HG03103 (cell line): ENCODE results near the gene KRT13.

ENCODE experiments used
- ATAC-seq: cut with Tn5 transposase; IDR thresholded peaks from one replicate; pipeline ENCODE4 v1.9.1; 2021; ENCODE audit warnings: low read depth; ENCODE audit not compliant: unreplicated experiment

KRT13 gene

GRCh38 chr17:41498276-41498675 is 7.1 kb downstream of the KRT13 start:
- no peak for ATAC-seq

- no peak for ATAC-seq
Observed at GRCh38 chr17:41496803-41497484, 8.5 kb downstream of the KRT13 start.

- no peak for ATAC-seq
Observed at GRCh38 chr17:41494524-41494923, 10.9 kb downstream of the KRT13 start.

- no peak for ATAC-seq
Observed at GRCh38 chr17:41492771-41493170, 12.6 kb downstream of the KRT13 start.

- no peak for ATAC-seq
Observed at GRCh38 chr17:41492351-41492750, 13.1 kb downstream of the KRT13 start.

GRCh38 chr17:41491476-41491875 is 13.9 kb downstream of the KRT13 start:
- no peak for ATAC-seq

- no peak for ATAC-seq
Observed at GRCh38 chr17:41490000-41490990, 15.1 kb downstream of the KRT13 start.

GRCh38 chr17:41489531-41489930 is 15.9 kb downstream of the KRT13 start, which contains the start of gene KRT36:
Gene KRT36, minus strand, starts transcription at chr17:41489910. Its CDS starts 46 bp downstream, at chr17:41489864.
- no peak for ATAC-seq

- ATAC-seq, result no peak
Observed at GRCh38 chr17:41486809-41487530, 18.4 kb downstream of the KRT13 start.

- no peak for ATAC-seq
Observed at GRCh38 chr17:41486316-41486715, 19.1 kb downstream of the KRT13 start.

GRCh38 chr17:41484920-41485904 is 20.2 kb downstream of the KRT13 start:
- no peak for ATAC-seq

GRCh38 chr17:41483991-41484826 is 21.2 kb downstream of the KRT13 start:
- no peak for ATAC-seq

- no peak for ATAC-seq
Observed at GRCh38 chr17:41483531-41483930, 21.9 kb downstream of the KRT13 start.

GRCh38 chr17:41481036-41481435 is 24.4 kb downstream of the KRT13 start, which contains the start of gene KRT35:
Gene KRT35, minus strand, starts transcription at chr17:41481151. Its CDS starts 54 bp downstream, at chr17:41481097.
- ATAC-seq, result no peak

GRCh38 chr17:41480581-41480980 is 24.8 kb downstream of the KRT13 start:
- no peak for ATAC-seq

- no peak for ATAC-seq
Observed at GRCh38 chr17:41480136-41480535, 25.3 kb downstream of the KRT13 start.

GRCh38 chr17:41478237-41478636 is 27.2 kb downstream of the KRT13 start:
- ATAC-seq, result no peak

- no peak for ATAC-seq
Observed at GRCh38 chr17:41476866-41477815, 28.3 kb downstream of the KRT13 start.
